ENCODE results near the gene CEP72.

DNA sequence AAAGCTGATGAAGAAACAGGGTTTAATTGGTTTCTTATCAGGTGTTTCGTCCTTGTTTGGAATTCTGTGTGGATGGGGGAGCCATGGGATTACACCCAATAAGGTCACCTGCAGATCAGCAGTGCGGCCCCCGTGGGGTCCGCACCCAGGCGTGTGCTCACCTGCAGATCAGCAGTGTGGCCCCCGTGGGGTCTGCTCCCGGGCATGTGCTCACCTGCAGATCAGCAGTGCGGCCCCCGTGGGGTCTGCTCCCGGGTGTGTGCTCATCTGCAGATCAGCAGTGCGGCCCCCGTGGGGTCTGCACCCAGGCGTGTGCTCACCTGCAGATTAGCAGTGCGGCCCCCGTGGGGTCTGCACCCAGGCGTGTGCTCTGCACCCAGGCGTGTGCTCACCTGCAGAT lies 41.7 kb upstream of the CEP72 start:
- TF ChIP-seq SP1 (IDR thresholded peaks at IDR 0.05) (no peak), FOXM1 (IDR thresholded peaks at IDR 0.05; ENCODE audit: borderline replicate concordance) (no peak), ELF4 (IDR thresholded peaks at IDR 0.05) (no peak)
